Glutamatergic neuron (in vitro differentiated cells): ENCODE measurements around the gene ARID1B. TPM values are rescaled to one million over a fixed set of nuclear protein-coding genes. Genes with fewer than 3 reads are reported as not detected.
A peak's percentile ranks its signal among the peaks of the same experiment; 100 is the strongest.

Source experiments
- DNase-seq: peaks from one replicate; pipeline ENCODE4 v3.0.0; 2022
- H3K27ac Mint-ChIP-seq: one replicate; pipeline ENCODE4 v1.8.0; 2020; ENCODE audit warnings: mild to moderate bottlenecking, mixed read lengths, inconsistent platforms; ENCODE audit not compliant: unreplicated experiment
- H3K27me3 Mint-ChIP-seq: one replicate; pipeline ENCODE4 v1.8.0; 2020; ENCODE audit warnings: mild to moderate bottlenecking, moderate library complexity, mixed read lengths, inconsistent platforms; ENCODE audit not compliant: unreplicated experiment
- H3K36me3 Mint-ChIP-seq: one replicate; pipeline ENCODE4 v1.8.0; 2020; ENCODE audit warnings: mild to moderate bottlenecking, mixed read lengths, inconsistent platforms; ENCODE audit not compliant: unreplicated experiment
- H3K4me1 Mint-ChIP-seq: one replicate; pipeline ENCODE4 v1.8.0; 2020; ENCODE audit warnings: mild to moderate bottlenecking, low read depth, mixed read lengths, inconsistent platforms; ENCODE audit not compliant: unreplicated experiment
- H3K4me3 Mint-ChIP-seq: one replicate; pipeline ENCODE4 v1.8.0; 2020; ENCODE audit warnings: mild to moderate bottlenecking, mixed read lengths, inconsistent platforms; ENCODE audit not compliant: unreplicated experiment
- H3K9me3 Mint-ChIP-seq: one replicate; pipeline ENCODE4 v1.8.0; 2020; ENCODE audit warnings: mild to moderate bottlenecking, moderate library complexity, mixed read lengths, inconsistent platforms; ENCODE audit not compliant: unreplicated experiment
- total RNA-seq: library from RNA; stranded (reverse); fragmentation: NEBNext Ultra II Directional; extraction: Animal tissue kit (Norgen Biotek cat#: 25700); gene quantifications from one replicate; pipeline ENCODE4 v1.2.1, GENCODE V29; 2021; ENCODE audit not compliant: unreplicated experiment
- TF ChIP-seq, protein P1 (sequence below): fragments of 200-600 bp; sonication (generic); IDR thresholded peaks from one replicate; pipeline ENCODE4 v1.5.0; 2021; ENCODE audit not compliant: partially characterized antibody, unreplicated experiment

The ARID1B gene
- total RNA-seq, 1 donor from 2014 or later, result 202 TPM

DNA sequence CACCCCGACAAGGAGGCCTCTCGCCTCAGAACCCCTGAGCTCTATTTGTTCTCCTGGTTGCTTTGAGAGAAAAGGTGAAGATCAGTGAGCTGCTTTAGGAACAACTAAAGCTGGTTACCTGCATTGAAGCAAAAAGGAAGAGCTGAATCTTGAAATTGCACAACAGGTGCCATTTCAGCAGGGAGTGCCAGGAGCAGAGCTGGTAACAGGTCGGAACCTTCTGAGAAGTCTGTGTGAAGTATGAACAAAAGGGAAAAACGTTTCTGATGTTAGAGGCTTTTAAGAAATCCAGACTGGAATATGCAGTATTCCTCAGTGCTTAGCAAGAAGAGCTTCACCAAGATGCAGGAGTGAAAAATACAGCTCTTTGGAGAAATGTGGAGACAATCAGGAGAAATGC is 382.2 kb downstream of the ARID1B start:
- TF ChIP-seq, protein P1, sequence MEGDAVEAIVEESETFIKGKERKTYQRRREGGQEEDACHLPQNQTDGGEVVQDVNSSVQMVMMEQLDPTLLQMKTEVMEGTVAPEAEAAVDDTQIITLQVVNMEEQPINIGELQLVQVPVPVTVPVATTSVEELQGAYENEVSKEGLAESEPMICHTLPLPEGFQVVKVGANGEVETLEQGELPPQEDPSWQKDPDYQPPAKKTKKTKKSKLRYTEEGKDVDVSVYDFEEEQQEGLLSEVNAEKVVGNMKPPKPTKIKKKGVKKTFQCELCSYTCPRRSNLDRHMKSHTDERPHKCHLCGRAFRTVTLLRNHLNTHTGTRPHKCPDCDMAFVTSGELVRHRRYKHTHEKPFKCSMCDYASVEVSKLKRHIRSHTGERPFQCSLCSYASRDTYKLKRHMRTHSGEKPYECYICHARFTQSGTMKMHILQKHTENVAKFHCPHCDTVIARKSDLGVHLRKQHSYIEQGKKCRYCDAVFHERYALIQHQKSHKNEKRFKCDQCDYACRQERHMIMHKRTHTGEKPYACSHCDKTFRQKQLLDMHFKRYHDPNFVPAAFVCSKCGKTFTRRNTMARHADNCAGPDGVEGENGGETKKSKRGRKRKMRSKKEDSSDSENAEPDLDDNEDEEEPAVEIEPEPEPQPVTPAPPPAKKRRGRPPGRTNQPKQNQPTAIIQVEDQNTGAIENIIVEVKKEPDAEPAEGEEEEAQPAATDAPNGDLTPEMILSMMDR, result no peak
- Mint-ChIP-seq H3K36me3 (peaks cover 6% of the 10 kb centered on the region), H3K27me3 (peaks cover 9% of the 10 kb centered on the region), H3K4me1 (peaks cover 36% of the 10 kb centered on the region), H3K9me3 (peaks cover 5% of the 10 kb centered on the region), H3K27ac (no peak overlapping the region), H3K4me3 (no peak overlapping the region)
- no peak for DNase-seq

GRCh38 chr6:157161912-157162311 is 384.7 kb downstream of the ARID1B start:
- H3K27me3 Mint-ChIP-seq, result peaks cover 7% of the 10 kb centered on the region
- H3K4me1 Mint-ChIP-seq, result peaks cover 36% of the 10 kb centered on the region
- H3K9me3 Mint-ChIP-seq, result peaks cover 3% of the 10 kb centered on the region
- H3K27ac Mint-ChIP-seq, result peak overlapping the region; percentile 97
- H3K4me3 Mint-ChIP-seq, result no peak overlapping the region
- TF ChIP-seq, protein P1, result no peak
- DNase-seq, result no peak
- H3K36me3 Mint-ChIP-seq, result peaks cover 5% of the 10 kb centered on the region

- Mint-ChIP-seq H3K9me3 (peaks cover 1% of the 10 kb centered on the region), H3K27me3 (peaks cover 5% of the 10 kb centered on the region), H3K4me1 (peaks cover 33% of the 10 kb centered on the region), H3K4me3 (peak overlapping the region; percentile 63), H3K27ac (peak overlapping the region; percentile 97), H3K36me3 (no peaks in the 10 kb centered on the region)
- DNase-seq, result peak; percentile 50
- TF ChIP-seq, protein P1, result no peak
These were observed 385.7 kb downstream of the ARID1B start for GRCh38 chr6:157162766-157163433.

DNA sequence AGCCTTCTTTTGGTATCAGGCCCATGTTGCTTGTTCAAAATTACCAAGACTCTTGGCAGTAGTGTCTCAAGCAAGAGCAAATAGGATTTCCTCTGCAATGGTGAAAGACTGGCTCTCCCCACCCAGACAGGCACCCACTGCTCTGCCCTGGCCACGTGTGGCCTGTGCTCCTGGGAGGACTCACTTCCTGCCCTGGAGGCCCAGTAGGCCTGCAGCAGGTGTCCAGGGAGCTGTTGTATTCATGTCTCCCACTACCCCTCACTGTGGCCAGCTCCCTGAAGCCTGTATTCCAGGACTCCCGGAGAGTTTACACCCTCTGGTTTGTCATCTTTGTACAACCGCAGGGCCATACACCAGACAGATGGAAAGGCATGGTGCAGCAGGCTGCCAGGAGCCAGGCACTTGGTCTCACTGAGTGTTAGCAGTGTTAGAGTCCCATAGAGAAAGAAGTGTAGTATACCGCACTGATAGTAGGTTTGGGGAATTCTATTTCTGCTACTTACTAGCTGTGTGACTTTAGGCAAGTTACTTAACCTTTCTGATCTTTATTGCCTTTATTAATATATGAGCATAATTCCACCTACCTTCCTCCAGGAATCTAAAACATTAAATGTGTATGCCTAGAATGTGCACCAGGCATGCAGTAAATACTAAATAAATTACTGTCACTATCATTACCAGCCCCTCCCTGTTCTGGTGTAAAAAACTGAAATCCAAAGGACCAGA is 386.4 kb downstream of the ARID1B start:
- H3K4me3 Mint-ChIP-seq, result no peak overlapping the region
- peak overlapping the region; percentile 97 for H3K27ac Mint-ChIP-seq
- TF ChIP-seq, protein P1, result no peak
- peaks cover 1% of the 10 kb centered on the region for H3K9me3 Mint-ChIP-seq
- H3K4me1 Mint-ChIP-seq, result peaks cover 40% of the 10 kb centered on the region
- no peak for DNase-seq
- no peaks in the 10 kb centered on the region for H3K36me3 Mint-ChIP-seq
- peaks cover 5% of the 10 kb centered on the region for H3K27me3 Mint-ChIP-seq

DNA sequence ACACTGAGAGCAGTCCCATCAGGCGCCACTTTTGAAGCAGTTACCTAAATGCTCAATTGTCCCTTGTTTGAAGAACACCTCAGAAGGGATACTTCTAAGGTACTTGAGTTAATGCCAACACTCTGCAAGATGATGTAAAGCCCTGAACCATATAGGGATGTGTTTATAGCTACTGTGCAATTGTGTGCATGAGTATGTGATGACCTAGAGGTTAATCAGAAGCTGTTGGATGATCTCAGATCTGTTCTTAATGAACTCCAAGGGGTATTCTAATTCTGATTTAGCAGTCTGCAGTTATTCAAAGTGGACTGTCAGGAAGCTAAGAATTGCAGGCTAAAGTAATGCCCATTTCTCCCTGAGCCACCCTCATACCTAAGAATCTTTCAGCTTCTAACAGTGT is 387.8 kb downstream of the ARID1B start:
- Mint-ChIP-seq H3K9me3 (peaks cover 1% of the 10 kb centered on the region), H3K4me3 (no peak overlapping the region), H3K36me3 (no peaks in the 10 kb centered on the region), H3K27ac (no peak overlapping the region), H3K27me3 (peaks cover 5% of the 10 kb centered on the region), H3K4me1 (peaks cover 50% of the 10 kb centered on the region)
- DNase-seq, result no peak
- TF ChIP-seq, protein P1, result no peak
